SK-N-SH (cell line): ENCODE data around the gene CLVS2. TPM values are rescaled to one million over a fixed set of nuclear protein-coding genes. Genes with fewer than 3 reads are reported as not detected.

Source experiments
- CTCF ChIA-PET: fragments of 300-600, 350-600 bp; formaldehyde crosslinking; extraction: SDS; loops from one replicate; lab custom pipeline; 2021; lab: Yijun Ruan, JAX
- POLR2A ChIA-PET: fragments of 350-600 bp; sonication (Branson Sonifier 250); formaldehyde crosslinking; extraction: SDS; loops from one replicate; lab custom pipeline; 2020; ENCODE audit warnings: antibody characterized with exemption, inconsistent platforms; lab: Yijun Ruan, JAX
- DNase-seq: peaks from one replicate; pipeline ENCODE4 v3.0.0; 2012
- H2AFZ ChIP-seq: fragments of 200-600 bp; sonication (generic); 2 replicates; pipeline ENCODE4 v1.8.1; 2016; ENCODE audit warnings: antibody characterized with exemption, mild to moderate bottlenecking, low read depth
- H3F3A ChIP-seq: fragments of 200-600 bp; sonication (generic); replicated peaks from 2 replicates; pipeline ENCODE3; 2016; ENCODE audit warnings: antibody characterized with exemption, mild to moderate bottlenecking; ENCODE audit not compliant: insufficient read depth
- H3K27ac ChIP-seq, 2 experiments: fragments of 200-500 bp in 1 of 2; fragments of 200-600 bp in 1 of 2; sonication (Bioruptor generic) in 1 of 2; sonication (generic), shearing (Covaris generic) in 1 of 2; 2 replicates each; pipeline versions ENCODE4 v1.5.1 to v1.6.1; 2014 to 2016; ENCODE audit warnings: low read depth in 2 of 2, inconsistent platforms in 1 of 2, low read length in 1 of 2, mild to moderate bottlenecking in 1 of 2, mixed read lengths in 1 of 2
- H3K27me3 ChIP-seq: fragments of 200-600 bp; sonication (generic), shearing (Covaris generic); 2 replicates; pipeline ENCODE4 v1.6.1; 2016; ENCODE audit warnings: mixed run types; ENCODE audit not compliant: insufficient read depth
- H3K36me3 ChIP-seq, 2 experiments: fragments of 200-500 bp in 1 of 2; fragments of 200-600 bp in 1 of 2; sonication (Bioruptor generic) in 1 of 2; sonication (generic) in 1 of 2; replicated peaks in 1 of 2; 2 replicates each; pipeline versions ENCODE3 to v1.5.1; 2014 to 2016; ENCODE audit warnings: low read length in 1 of 2, mild to moderate bottlenecking in 1 of 2; ENCODE audit not compliant: insufficient read depth in 2 of 2, control insufficient read depth in 1 of 2
- H3K4me1 ChIP-seq, 2 experiments: fragments of 200-500 bp in 1 of 2; fragments of 200-600 bp in 1 of 2; sonication (Bioruptor generic) in 1 of 2; sonication (generic), shearing (Covaris generic) in 1 of 2; 2 replicates each; pipeline versions ENCODE4 v1.5.1 to v1.6.1; 2014 to 2016; ENCODE audit warnings: low read depth in 1 of 2, low read length in 1 of 2, mixed run types in 1 of 2; ENCODE audit not compliant: insufficient read depth in 2 of 2, control insufficient read depth in 1 of 2
- H3K4me2 ChIP-seq: fragments of 200-600 bp; sonication (generic), shearing (Covaris generic); 2 replicates; pipeline ENCODE4 v1.6.1; 2017; ENCODE audit warnings: mixed run types
- H3K4me3 ChIP-seq, 2 experiments: fragments of 200-500 bp in 1 of 2; fragments of 200-600 bp in 1 of 2; sonication (Bioruptor generic) in 1 of 2; sonication (generic), shearing (Covaris generic) in 1 of 2; 2 replicates each; pipeline versions ENCODE4 v1.5.1 to v1.8.1; 2014 to 2016; ENCODE audit warnings: low read depth in 2 of 2, inconsistent platforms in 1 of 2, low read length in 1 of 2, mild to moderate bottlenecking in 1 of 2, mixed read lengths in 1 of 2, moderate library complexity in 1 of 2
- H3K79me2 ChIP-seq: fragments of 200-600 bp; sonication (generic); 2 replicates; pipeline ENCODE4 v1.8.1; 2017; ENCODE audit warnings: mild to moderate bottlenecking; ENCODE audit not compliant: insufficient read depth
- H3K9ac ChIP-seq: fragments of 200-600 bp; sonication (generic); 2 replicates; pipeline ENCODE4 v1.6.1; 2017; ENCODE audit warnings: mixed run types
- H3K9me2 ChIP-seq: fragments of 200-600 bp; sonication (generic); 2 replicates; pipeline ENCODE4 v1.6.1; 2017; ENCODE audit warnings: mixed run types
- H3K9me3 ChIP-seq: fragments of 200-600 bp; sonication (generic); 2 replicates; pipeline ENCODE4 v1.6.1; 2017; ENCODE audit warnings: mixed run types, mild to moderate bottlenecking, moderate library complexity
- H4K20me1 ChIP-seq: fragments of 200-600 bp; sonication (generic); 2 replicates; pipeline ENCODE4 v1.6.1; 2017; ENCODE audit warnings: mild to moderate bottlenecking, mixed run types; ENCODE audit not compliant: insufficient read depth
- CHD2 ChIP-seq: fragments of 150-350 bp; IDR thresholded peaks from 2 replicates; pipeline ENCODE4 v1.6.1; 2018; ENCODE audit warnings: low read length; ENCODE audit not compliant: partially characterized antibody
- EP300 ChIP-seq, 2 experiments: IDR thresholded peaks; 2 replicates each; pipeline versions ENCODE4 v1.4.0 to v1.6.1; 2012; ENCODE audit warnings: borderline replicate concordance in 1 of 2, low read depth in 1 of 2, low read length in 1 of 2
- EZH2phosphoT487 ChIP-seq: fragments of 200-600 bp; sonication (generic); IDR thresholded peaks from 2 replicates; pipeline ENCODE4 v1.6.1; 2017; ENCODE audit warnings: low read depth, mixed run types, mild to moderate bottlenecking, antibody characterized with exemption, moderate library complexity, borderline replicate concordance
- GABPA ChIP-seq: IDR thresholded peaks from 2 replicates; pipeline ENCODE4 v1.4.0; 2012; ENCODE audit warnings: low read depth, mild to moderate bottlenecking
- GATA2 ChIP-seq: sonication (generic); formaldehyde crosslinking; IDR thresholded peaks from 2 replicates; pipeline ENCODE4 v1.5.0; 2020; ENCODE audit warnings: mild to moderate bottlenecking, missing genetic modification reagents
- IRF3 ChIP-seq: fragments of 150-350 bp; IDR thresholded peaks from 2 replicates; pipeline ENCODE4 v1.6.1; 2016; ENCODE audit warnings: mild to moderate bottlenecking, low read depth, low read length
- MEF2A ChIP-seq: IDR thresholded peaks from 2 replicates; pipeline ENCODE4 v1.4.0; 2012; ENCODE audit warnings: low read depth, borderline replicate concordance
- NRF1 ChIP-seq: IDR thresholded peaks from 2 replicates; pipeline ENCODE4 v1.6.1; 2012; ENCODE audit warnings: low read depth, mild to moderate bottlenecking, low read length
- PBX3 ChIP-seq: IDR thresholded peaks from 2 replicates; pipeline ENCODE4; 2012
- POLR2AphosphoS5 ChIP-seq: IDR thresholded peaks from 2 replicates; pipeline ENCODE4 v1.6.1; 2012; ENCODE audit warnings: low read depth, low read length
- RAD21 ChIP-seq: IDR thresholded peaks from 2 replicates; pipeline ENCODE4 v1.6.1; 2012; ENCODE audit warnings: mild to moderate bottlenecking, low read length
- REST ChIP-seq: IDR thresholded peaks from 2 replicates; pipeline ENCODE4 v1.6.1; 2012; ENCODE audit warnings: mild to moderate bottlenecking, low read depth, low read length, moderate library complexity
- SIN3A ChIP-seq: IDR thresholded peaks from 2 replicates; pipeline ENCODE4 v1.6.1; 2012; ENCODE audit warnings: low read depth, mild to moderate bottlenecking, low read length, moderate library complexity, borderline replicate concordance
- TAF1 ChIP-seq: IDR thresholded peaks from 2 replicates; pipeline ENCODE4 v1.6.1; 2012; ENCODE audit warnings: low read depth, mild to moderate bottlenecking, low read length, moderate library complexity, borderline replicate concordance
- USF1 ChIP-seq: IDR thresholded peaks from 2 replicates; pipeline ENCODE4 v1.4.0; 2012; ENCODE audit warnings: low read depth, borderline replicate concordance
- ZBTB33 ChIP-seq: IDR thresholded peaks from 2 replicates; pipeline ENCODE4 v1.4.0; 2012; ENCODE audit warnings: low read depth, borderline replicate concordance
- WGBS: methylation state at CpG from one replicate; pipeline ENCODE4 v1.1.6; 2017; ENCODE audit warnings: low lambda C conversion rate; 5-methylcytosine and 5-hydroxymethylcytosine counted together
- polyA plus RNA-seq, 3 experiments: library from polyadenylated mRNA; depleted of rRNA; stranded (reverse); fragments of >200 nt; gene quantifications; 2 replicates each; pipeline ENCODE4 v1.2.3, GENCODE V29; 2012

CLVS2 gene
- polyA plus RNA-seq, 1 of the 3 experiments (the other 2 are of a cell fraction) = 0.05 TPM

- Histone ChIP-seq H2AFZ (no peak overlapping the region), H3K36me3 (no peaks in the 10 kb centered on the region), H4K20me1 (no peaks in the 10 kb centered on the region), H3K9me2 (no peaks in the 10 kb centered on the region), H3K4me1 (no peaks in the 10 kb centered on the region; a peak in 1 of 4 replicates), H3K9me3 (no peaks in the 10 kb centered on the region), H3K79me2 (no peaks in the 10 kb centered on the region), H3K9ac (no peak overlapping the region), H3K27ac (no peak overlapping the region), H3F3A (no peaks in the 10 kb centered on the region), H3K27me3 (no peaks in the 10 kb centered on the region), H3K4me3 (no peak overlapping the region), H3K4me2 (no peak overlapping the region)
- POLR2A ChIA-PET = no interaction called here
- DNase-seq = no peak
- CTCF ChIA-PET = interaction anchor here (1.1 kb wide), 1 partner anchor 117 kb away, joined by 3 read pairs; no protein-coding TSS in a partner anchor
- no peak for TF ChIP-seq POLR2AphosphoS5
- TF ChIP-seq REST = no peak
- TF ChIP-seq USF1 = no peak
- TF ChIP-seq NRF1 = no peak
- TF ChIP-seq EP300 (IDR thresholded peaks at IDR 0.05; ENCODE audit: borderline replicate concordance in 1 of 2, low read depth in 1 of 2, low read length in 1 of 2) = no peak
- TF ChIP-seq TAF1 = no peak
- no peak for TF ChIP-seq SIN3A
- no peak for TF ChIP-seq EZH2phosphoT487
- WGBS = 19% methylated on average over 2 of the region's 2 CpGs
Observed at GRCh38 chr6:123064038-123064437, 68.0 kb downstream of the CLVS2 start.

GRCh38 chr6:123074616-123075015, 78.6 kb downstream of the CLVS2 start:
- POLR2A ChIA-PET = no interaction called here
- CTCF ChIA-PET = no interaction called here
- TF ChIP-seq CHD2 (no peak), SIN3A (no peak), RAD21 (no peak), NRF1 (no peak), MEF2A (no peak), GATA2 (no peak), PBX3 (no peak), IRF3 (no peak), USF1 (no peak), GABPA (no peak), EP300 (IDR thresholded peaks at IDR 0.05; ENCODE audit: borderline replicate concordance in 1 of 2, low read depth in 1 of 2, low read length in 1 of 2) (no peak), ZBTB33 (no peak)

More at GRCh38 chr6:123074616-123075015, 78.6 kb downstream of the CLVS2 start:
- Histone ChIP-seq H3K27me3 (no peaks in the 10 kb centered on the region), H3K79me2 (no peaks in the 10 kb centered on the region), H3F3A (no peaks in the 10 kb centered on the region), H3K9ac (no peak overlapping the region), H3K9me2 (no peaks in the 10 kb centered on the region), H3K4me2 (no peak overlapping the region), H2AFZ (no peak overlapping the region), H3K4me3 (no peak overlapping the region), H3K9me3 (no peaks in the 10 kb centered on the region), H4K20me1 (no peaks in the 10 kb centered on the region), H3K36me3 (no peaks in the 10 kb centered on the region), H3K4me1 (peaks cover 0 to 2% of the 10 kb centered on the region in 2 experiments; a peak in 2 of 4 replicates), H3K27ac (no peak overlapping the region)
- WGBS = 29% methylated on average over 2 of the region's 2 CpGs
- no peak for DNase-seq
